HPDE6-E6E7 (cell line): Measurements from ENCODE around the gene THY1.
"Not testable (repeated sequence)": the region's sequence is repeated elsewhere in the genome, so short reads cannot be mapped to it uniquely, and the experiment has no call there.

Experiments
- DNase-seq: peaks from one replicate; pipeline ENCODE4 v3.0.0; 2011; ENCODE audit warnings: missing footprints; ENCODE audit errors: extremely low spot score

The THY1 gene

GRCh38 chr11:119418759-119419158 lies 4.2 kb downstream of the THY1 start:
- no peak for DNase-seq

- DNase-seq = peak; percentile 80
These were observed 5.0 kb downstream of the THY1 start for GRCh38 chr11:119417726-119418540.

DNA sequence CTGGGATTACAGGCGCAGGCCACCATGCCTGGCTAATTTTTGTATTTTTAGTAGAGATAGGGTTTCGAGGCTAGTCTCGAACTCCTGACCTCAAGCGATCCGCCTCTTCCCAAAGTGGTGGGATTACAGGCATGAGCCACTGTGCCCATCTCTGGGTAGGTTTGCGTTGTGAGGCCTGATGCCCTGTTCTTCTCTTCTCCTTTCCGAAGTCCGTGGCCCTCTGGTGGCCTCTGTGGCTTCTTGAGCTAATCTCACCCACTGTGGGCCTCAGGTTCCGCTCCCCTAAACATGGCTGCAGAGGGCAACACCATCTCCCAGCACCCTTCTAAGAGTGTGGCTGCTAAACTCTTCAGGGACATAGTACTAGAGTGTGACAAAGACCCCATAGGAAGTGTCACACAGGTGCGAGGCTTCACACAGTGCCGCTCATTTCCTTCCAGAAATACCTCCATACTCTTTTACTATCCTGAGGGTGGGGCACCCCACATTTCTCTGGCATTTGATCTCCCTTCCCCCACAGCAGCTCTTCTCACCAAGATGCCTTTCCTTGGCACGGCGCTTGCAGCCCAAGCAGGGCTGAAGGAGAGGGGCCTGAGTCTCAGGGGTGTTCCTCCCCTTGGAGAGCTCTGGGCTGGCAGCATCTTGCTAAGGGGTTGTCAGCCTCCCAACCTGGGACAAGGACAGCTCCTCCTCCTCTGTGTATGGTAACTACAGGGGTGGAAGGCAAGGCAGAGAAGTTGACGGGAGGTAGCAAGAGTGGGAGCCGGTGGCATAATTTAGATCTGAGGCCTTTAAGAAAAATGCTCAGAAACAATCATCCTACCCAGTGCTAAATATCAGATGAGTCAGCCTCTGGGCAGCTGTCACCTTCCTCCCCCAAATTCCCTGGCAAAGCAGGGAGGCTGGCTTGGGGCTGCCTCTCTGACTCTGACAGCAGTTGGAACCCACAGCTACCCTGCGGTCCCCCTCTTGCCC lies 6.1 kb downstream of the THY1 start:
- DNase-seq = no peak

- no peak for DNase-seq
These were observed 7.0 kb downstream of the THY1 start for GRCh38 chr11:119415966-119416365.

DNA sequence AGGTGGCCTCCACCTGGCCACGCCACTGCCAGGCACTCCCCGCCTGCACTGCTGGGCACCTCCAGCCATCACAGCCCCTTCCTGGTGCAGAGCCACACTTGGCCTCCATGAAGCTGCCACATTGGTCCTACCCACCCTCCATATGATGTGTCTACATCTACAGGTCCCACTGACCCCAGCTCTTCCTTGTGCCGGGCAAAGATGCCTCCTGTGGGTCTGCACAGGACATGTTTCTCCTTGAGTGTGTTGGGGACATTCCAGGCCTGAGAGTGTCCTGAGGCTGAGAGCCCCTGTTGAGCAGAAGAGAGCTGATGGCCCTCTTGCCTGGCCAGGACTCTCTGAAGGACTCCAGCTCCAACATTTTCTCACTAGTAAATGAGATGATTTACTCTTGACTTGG lies 7.5 kb downstream of the THY1 start:
- no peak for DNase-seq

- no peak for DNase-seq
These were observed 8.2 kb downstream of the THY1 start for GRCh38 chr11:119414734-119415133.

DNA sequence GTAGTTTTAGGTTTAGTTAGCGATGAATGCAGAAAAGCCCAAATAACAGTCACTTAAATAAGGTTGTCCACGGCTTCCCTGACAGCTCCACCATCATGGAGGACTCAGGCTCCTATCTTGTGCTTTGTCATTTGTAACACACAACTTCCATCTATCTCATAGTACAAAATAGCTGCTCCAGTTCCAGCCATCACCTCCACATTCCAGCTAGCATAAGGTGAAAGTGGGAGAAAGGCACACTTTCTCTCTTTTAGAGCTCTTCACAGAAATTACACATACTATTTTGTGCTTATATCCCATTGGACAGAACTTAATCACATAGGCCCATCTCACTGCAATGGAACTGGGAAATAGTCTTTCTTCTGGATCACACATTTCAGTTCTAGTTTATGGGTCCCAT lies 8.7 kb downstream of the THY1 start:
- no peak for DNase-seq

GRCh38 chr11:119412072-119412471 lies 10.9 kb downstream of the THY1 start:
- no peak for DNase-seq

GRCh38 chr11:119410501-119410900 lies 12.5 kb downstream of the THY1 start:
- DNase-seq = no peak

DNA sequence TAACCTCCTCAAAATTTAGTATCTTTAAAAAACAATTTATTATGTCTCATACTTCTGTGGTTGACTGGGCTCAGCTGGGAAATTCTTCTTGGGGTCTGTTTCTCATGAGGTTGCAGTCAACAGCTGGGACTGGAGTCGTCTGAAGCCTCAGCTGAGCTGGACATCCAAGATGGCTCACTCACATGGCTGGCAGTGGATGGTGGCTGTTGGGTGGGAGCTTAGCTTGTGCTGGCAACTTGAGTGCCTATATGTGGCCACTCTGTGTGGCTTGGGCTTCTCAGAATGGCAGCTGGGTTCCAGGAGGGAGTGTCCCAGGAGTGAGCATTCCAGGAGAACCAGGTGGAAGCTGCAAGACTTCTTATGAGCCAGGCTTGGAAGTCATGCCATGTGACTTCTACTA lies 13.2 kb downstream of the THY1 start:
- DNase-seq = no peak

DNA sequence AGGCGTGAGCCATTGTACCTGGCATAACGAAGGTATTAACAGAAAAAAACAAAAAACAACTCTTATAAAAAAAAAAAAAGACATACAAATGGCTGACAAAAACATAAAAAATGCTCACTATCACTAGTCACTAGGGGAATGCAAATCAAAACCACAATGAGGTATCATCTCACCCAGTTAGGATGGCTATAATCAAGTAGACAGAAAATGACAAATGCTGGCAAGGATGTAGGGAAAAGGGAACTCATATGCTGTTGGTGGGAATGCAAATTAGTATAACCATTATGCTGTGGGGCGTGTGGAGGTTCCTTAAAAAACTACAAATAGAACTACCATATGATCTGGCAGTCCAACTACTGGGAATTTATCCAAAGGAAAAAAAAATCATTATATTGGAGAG lies 17.0 kb downstream of the THY1 start:
- DNase-seq = no peak

- not testable (repeated sequence) for DNase-seq
These were observed 17.5 kb downstream of the THY1 start for GRCh38 chr11:119405448-119405847.

- no peak for DNase-seq
These were observed 18.1 kb downstream of the THY1 start for GRCh38 chr11:119404872-119405271.

DNA sequence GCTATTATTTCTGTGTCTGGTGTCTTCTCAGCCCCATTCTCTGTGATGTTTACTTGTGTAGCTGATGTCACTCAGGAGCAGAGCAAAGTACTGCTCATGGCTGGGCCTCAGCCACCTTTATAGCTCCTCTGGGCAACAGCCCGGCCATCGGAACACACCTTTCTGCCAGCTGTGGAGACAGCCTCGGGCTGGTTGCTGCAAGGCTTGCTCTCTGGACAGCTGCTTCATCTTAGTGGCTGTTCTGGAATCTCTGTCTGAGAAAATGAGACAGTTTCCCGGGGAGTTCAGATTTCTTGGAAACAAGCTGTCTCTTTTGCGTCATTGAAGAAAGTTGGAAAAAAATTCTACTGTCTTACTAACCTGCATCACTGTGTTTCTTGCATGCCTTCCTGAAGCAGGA lies 20.0 kb downstream of the THY1 start:
- no peak for DNase-seq

- no peak for DNase-seq
These were observed 20.5 kb downstream of the THY1 start for GRCh38 chr11:119402470-119402869.

- DNase-seq = no peak
These were observed 22.1 kb downstream of the THY1 start for GRCh38 chr11:119400860-119401259.

DNA sequence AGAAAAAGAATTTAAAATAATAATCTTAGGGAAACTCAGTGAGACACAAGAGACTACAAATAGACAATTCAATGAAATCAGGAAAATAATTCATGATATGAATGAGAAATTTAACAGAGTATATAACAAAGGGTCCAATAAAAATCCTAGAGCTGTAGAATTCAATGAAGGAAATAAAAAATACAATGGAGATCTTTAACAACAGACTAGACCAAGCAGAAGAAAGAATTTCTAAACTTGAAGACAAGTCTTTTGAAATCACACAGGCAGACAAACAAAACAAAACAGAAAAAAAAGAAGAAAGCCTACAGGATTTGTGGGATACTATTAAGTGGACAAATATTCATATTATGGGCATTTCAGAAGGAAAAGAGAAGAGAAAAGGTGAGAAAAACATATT lies 25.2 kb downstream of the THY1 start:
- DNase-seq = no peak

DNA sequence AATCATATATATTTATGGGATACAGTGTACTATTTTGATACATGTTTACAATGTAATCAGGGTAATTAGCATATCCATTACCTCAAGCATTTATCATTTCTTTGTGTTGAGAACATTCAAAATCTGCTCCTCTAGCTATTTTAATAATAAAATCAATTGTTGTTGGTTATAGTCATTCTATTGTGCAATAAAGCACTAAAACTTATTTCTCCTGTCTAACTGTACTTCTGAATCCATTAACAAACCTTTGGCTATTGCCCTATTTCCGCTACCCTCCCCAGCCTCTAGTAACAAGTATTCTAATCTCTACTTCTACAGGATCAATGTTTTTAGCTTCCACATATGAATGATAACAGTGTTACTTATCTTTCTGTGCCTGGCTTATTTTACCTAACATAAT lies 26.1 kb downstream of the THY1 start:
- DNase-seq = no peak

- DNase-seq = no peak
These were observed 31.7 kb downstream of the THY1 start for GRCh38 chr11:119391275-119391674.

- DNase-seq = no peak
These were observed 33.2 kb downstream of the THY1 start for GRCh38 chr11:119389611-119390254.

DNA sequence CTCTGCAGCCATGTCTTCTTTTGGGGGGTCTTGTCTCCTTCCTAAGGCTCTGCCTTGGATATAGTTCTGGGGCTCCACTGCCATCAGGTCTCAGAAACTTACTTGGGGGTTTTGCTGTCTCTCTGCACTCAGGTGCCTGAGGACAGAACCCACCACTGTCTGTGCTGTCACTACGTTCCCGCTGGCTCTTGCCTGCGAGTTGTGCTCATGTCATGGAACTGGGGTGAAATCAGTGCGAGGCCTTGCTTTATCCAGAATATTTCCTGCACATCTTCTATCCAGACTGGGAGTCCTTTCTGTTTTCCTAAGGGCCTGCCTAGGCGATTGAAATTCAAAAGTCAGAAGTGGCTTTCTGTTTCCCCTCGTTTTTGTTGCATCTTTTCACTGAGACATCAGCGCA lies 34.9 kb downstream of the THY1 start:
- no peak for DNase-seq

DNA sequence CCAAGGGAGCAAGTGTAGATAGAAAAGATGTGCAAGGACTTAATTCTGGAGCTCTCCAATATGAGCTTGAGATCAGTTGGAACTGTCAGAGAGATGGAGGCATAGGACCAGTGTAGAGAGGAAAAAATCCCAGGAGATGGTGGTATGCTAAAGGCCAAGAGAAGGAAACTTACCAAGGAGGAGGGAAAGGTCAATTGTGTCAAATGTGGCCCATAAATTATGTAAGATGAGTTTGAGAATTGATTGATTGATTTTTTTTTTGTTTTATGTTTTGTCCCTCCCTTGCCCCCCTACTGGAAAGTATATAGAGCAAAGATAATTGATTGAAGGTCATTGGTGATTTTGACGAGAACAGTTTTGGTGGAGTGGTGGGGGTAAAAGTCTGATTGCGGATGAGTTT lies 38.6 kb downstream of the THY1 start:
- no peak for DNase-seq
